EL (cell line): Measurements from ENCODE around the gene SOCS2.
"Not testable (repeated sequence)": the region's sequence is repeated elsewhere in the genome, so short reads cannot be mapped to it uniquely, and the experiment has no call there.

Source experiments
- DNase-seq: peaks from one replicate; pipeline ENCODE4 v3.0.0-alpha.2; 2016

The SOCS2 gene

DNA sequence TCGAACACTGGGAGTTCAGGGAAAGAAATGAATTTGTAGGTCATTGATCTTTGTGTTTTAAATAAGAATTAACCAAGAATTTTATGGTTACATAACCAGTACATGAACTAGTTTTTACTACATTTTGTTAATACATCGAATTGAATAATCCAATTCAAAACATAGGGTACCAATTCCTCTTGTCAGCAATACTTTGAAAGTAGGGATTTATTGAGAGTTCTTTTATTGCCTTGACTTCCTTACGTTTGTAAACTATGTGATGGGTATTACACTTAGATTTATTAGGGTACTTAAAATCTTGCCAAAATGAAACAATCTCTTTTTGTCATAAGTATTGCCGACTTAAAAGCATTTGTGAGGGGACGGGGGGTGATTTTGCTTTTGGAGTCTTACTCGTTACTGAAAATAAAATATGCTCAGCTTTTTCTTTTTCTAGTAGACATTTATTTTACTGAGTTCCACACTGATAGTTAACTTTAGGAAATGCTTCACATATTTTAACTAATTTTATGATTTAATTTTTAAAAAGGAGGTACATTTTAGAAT, 22.4 kb downstream of the SOCS2 start:
- no peak for DNase-seq

DNA sequence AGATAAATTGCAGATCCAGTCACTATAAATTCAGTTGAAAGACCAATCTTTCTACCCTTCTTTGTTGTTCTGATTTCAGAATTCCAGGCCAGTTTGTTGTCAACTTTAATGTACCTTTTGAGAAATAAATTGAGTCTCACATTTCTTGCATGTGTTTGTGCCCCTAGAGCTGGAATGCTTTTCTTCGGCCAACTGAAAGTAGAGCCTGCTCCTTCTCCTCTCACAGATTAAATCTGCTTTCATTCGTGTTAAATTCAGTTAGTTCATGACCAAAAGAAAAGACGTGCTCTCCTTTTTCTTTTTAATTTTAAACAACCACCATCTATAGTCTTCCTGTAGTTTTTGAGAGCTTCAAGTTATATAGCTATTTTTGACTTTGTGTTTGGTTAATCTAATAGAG, 22.9 kb downstream of the SOCS2 start:
- DNase-seq, result no peak

DNA sequence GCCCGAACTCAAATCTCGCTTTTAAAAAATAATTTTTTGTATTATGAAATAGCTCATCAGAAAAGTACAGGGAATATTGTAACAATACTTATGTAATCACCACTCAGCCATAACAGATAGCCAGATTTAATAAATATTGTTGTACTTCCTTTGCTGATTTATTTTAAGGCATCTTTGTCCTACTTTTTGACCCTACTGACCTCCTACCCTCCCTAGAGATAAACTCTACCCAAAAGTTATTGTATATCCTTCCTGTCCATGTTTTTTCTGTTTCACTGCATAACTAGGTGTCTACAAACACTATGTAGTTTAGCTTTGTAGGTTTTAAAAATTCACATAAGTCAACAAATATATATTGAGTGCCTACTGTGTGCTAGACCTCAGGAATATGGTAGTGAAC, 25.1 kb downstream of the SOCS2 start:
- DNase-seq, result no peak

DNA sequence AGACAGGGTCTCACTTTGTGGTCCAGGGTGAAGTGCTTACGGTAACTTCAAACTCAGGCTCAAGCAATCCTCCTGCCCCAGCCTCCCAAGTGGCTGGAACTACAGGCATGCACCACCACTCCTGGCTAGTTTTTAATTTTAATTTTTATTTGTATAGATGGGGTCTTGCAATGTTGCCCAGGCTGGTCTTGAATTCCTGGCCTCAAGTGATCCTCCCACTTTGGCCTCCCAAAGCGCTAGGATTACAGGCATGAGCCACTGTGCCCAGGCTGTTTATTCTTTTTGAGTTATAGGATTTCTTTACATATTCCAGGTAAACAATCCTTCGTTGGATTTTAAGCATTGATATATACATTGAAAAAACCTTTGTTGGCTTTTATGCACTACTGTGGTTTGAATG, 26.7 kb downstream of the SOCS2 start:
- no peak for DNase-seq

DNA sequence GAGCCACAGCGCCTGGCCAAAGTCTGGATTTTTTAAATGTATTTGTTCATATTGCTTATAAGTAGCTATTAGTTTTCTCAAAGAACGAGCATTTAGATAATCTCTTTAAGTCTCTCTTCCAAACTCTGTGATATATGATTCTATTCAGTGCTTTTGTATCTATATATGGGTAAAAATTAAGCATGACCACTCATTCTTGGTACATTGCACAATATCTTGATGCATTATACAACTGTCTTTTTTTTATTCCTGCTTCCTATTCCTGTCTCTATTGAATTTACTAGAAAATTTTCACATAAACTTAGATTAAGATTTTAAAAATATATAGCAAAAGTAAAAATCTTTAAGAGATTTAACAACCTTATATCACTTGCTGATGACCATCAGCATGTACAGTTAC, 29.1 kb downstream of the SOCS2 start:
- DNase-seq, result no peak

DNA sequence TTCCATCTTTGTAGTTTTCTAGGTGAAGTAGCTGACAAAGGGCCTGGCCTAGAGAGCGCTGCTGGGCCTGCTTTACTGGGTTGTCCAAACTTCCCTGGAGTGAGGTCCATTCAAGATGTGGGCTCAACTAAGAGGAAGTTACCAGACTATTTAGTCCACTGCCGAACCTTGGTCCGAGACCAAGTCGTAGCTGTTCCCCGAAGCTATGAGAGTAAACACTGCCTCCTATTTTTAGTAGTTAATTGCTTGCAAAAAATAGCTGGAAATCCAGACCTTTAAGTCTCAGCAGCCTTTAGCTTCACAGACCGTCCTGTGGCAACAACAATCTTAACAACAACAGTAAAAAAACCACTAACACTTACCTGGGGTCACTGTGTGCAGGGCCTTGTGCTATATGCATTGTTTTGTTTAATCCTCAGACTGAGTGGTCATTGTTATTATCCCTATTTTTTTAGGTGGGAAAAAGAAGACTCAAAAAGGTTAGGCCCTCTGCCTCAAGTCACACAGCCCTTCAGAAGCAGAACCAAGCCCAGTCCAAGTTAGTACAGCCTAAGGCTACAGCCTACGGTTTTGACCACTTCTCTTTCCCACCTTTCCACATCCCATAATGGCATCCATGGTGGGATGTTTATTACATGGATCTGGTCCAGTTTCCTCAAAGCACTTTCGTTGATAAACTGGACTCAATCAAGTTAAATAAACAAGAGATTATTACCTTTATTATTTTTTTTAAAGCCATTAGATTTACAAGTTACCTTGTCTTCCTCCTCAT, 30.6 kb downstream of the SOCS2 start:
- no peak for DNase-seq

DNA sequence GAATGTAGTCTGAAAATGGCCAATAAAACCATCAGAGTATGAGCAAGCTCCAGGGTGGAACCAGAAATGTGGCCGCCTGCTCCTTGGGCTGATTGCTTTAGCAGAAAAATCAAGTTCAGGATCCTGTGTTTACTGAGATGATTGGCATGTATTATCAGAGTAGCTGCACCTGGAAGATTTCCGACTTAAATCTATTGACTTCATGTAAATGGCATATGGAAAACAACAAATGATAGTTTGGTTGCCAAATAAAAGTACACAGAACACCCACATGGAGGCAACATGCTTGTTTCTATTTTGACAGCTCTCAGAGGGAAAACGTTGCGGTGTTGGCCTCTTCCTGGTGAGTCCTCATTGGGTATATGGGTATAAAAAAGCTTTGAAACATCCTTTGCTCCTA, 31.3 kb downstream of the SOCS2 start:
- no peak for DNase-seq

DNA sequence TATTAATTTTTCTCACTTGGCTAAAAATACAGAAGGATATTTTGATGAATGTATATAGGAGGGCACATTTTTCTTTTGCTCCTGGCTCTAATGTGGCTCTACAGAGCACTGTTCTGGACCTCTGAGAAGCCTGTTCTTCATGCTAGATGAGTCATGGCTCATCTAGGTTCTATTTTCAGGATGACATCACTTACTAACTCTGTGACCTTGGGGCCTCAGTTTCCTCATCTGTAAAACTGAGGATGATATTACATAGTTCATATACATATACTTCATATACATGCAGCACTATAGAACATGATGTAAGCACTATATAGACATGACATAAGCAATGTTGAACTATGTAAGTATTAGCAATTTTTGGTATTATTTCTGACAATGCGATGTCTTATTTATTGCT, 35.8 kb downstream of the SOCS2 start:
- no peak for DNase-seq

DNA sequence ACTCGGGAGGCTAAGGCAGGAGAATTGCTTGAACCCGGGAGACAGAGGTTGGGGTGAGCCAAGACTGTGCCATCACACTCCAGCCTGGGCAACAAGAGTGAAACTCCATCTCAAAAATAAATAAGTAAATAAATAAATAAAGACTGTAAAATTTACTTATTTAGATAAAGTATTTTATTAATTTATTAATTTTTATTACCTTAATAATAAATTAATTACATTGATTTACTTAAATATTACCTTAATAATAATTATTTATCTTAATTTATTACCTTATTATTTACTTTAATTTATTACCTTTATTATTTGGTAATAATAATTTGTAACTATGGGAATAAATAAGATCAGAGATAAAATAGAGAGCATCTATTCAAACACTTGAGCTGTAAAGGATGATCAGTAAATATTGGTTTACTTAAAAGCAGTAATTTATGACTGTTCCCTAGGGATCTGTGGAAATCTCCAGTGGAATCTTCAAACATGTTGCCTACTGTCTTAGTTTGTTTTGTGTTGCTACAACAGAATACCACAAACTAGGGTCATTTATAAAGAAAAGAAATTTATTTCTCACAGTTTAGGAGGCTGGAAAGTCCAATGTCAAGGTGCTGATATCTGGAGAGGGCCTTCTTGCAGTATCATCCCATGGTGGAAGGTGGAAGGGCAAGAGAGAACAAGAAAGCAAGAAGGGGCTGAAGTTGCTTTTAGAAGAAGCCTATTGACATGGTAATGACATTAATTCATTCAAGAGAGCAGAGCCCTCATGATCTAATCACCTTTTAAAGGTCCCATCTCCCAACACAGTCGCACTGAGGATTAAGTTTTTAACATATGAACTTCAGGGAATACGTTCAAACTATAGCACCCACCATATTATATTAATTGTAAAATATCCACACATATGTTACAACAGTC, 37.1 kb downstream of the SOCS2 start:
- DNase-seq, result no peak

DNA sequence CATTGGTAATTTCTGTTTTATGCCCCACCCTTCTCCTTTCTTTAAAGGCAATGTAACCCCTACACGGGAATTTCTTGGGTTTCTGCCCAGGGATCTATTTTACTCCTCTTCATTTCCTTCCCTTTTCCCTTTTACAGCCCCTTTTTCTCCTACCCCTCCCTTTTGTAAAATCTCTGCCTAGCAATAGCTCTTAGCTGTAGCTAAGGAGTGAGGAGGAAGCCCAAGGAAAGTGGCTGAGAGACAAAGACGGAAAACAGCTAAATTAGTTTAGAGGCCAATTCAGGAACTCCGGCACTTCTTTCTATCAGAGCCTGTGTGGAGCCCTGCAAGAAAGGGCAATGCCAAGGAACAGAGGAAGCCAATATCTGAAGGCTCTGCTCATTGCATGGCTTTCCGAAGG, 40.3 kb downstream of the SOCS2 start:
- DNase-seq, result no peak

DNA sequence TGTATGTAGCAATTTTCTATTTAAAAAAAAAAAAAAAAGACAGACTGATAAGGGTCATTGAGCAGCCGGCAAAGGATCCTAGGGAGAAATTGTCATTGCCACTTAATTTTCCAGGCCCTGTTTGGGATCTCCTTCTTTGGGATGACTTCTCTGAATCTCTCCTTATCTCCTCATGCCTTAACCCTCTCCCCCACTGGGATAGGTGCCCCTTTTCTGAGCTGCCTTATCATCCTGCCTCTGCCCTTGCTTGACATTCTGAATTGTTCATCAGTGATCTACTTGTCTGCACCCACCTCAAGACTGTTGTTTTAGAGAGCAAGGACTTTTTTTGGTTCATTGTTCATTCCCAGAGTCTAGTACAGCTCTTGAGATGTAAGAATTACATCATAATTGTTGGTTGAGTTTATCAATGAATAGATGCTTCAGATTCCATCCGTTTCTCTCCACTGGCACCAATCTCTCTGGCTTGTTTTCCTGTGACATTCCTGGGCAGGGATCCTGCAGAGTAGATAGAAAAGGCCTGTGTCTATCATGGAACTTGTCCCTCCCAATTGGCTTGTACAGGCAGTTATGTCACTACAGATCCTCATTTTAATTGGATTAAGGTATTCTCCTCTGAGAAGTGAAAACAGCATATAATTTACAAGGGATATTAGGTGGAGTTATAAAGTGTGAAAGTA, 42.6 kb downstream of the SOCS2 start:
- DNase-seq, result peak; percentile 29

DNA sequence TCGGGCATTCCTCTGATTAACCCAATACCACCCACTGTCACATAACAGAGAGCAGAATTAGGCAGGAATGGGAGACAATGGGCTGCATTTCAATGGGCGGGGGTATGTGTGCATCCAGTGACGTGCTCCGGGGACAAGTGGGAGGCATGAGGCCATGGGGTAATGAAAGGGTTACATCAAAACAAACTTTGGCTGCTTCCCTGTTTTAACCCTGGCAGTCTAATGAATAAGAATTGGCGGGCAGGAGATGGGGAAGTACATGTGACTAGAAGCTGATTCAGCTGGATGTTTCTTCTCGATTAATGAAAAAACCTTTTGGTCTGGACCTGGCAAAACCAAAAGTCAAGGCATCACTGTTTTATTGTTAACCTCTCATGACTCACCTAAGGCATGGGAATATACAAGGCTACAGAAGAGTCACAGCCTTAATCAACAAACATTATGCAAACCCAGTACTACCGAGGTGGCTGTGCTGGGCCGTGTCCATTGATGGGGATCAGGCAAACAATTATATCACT, 44.2 kb downstream of the SOCS2 start:
- peak; percentile 44 for DNase-seq

DNA sequence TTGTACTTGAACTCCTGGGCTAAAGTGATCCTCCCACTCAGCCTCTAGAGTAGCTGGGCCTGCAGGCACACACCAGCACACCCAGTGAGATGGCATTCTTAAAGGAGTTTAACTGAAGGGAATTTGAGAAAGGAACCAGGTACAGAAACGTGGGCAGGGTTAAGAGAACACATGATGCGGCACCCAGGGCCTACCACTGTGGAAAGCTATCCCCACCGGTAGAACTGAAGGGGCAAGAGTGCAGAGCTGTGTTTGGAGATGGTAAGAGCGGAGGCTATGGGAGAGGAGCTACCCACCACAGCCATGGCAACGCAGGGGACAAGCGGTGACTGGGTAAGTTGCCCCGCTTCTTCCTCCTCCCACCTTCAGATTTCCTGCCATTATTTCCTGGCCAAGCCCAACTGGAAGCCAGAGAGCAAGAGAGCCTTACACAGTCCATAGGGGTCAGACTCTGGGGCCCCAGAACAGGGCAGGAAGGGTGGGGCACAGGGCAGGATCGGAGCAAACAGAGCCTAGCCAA, 46.5 kb downstream of the SOCS2 start:
- DNase-seq, result no peak

DNA sequence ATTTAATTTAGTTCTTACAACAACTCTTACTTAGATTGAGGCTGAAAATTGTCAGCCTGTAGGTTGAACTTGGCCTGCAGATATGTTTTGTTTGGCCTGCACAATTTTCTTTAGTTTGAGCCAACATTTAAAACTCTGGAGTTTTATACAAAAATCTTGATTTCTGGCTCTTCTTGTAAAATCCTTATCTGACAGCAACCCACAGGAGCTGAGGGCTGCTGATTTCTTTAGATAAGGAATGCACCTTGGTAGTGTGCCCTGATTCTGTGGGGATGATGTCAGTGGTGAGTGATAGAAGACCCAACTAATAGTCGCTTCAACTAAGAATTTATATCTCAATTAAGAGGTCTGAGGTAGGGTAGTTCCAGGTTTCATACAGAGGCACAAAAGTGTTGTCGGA, 49.5 kb downstream of the SOCS2 start:
- peak; percentile 46 for DNase-seq

DNA sequence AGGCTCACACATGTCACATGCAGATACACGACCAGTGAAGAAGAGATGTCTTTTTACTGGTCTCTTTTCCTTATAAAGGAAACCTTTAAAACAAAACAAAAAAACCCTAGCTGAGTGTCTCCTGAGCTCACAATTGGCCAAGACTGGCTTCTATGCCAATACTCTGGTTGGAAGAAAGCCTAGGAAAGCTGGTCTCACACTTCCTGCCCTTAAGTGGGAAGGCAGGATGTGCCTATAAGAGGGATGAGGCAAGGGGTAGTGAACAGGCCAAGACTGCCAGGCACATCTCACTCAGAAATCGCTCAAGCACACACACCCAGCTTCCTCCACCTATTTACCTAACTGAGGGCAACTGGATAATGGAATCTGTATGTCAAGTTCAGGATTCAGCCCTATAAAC, 50.0 kb downstream of the SOCS2 start:
- peak; percentile 68 for DNase-seq

DNA sequence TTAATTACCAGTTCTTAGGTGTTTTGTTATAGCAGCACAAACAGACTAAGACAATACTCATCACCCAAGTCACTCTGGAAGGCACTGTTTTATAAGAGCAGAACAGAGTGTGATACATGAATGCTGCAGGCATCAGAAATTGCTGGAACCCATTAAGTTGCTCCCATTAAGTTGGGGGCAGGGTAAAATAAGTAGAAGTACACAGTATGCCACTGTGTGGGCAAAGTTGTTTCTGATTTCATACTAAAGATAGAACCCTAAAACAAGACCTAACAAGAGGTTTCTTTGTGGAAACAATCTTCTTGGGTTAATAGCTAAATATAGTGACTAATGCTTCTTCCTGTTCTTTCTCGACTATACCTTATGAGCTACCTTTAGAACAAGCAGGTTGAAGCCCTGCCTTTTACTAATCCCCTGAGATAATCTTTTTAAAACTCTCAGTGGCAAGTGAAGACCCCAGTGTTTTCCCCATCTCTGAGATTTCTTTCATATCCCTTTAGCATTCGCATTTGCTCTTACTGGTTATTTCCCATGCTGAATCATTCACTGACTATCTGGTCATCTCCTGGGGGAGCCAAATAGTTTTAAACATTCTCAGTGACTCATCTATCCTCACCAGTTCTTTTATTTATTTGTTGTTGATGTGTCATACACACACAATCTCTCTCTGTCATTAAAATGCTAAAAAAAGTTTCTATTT, 52.3 kb downstream of the SOCS2 start:
- peak; percentile 96 for DNase-seq

DNA sequence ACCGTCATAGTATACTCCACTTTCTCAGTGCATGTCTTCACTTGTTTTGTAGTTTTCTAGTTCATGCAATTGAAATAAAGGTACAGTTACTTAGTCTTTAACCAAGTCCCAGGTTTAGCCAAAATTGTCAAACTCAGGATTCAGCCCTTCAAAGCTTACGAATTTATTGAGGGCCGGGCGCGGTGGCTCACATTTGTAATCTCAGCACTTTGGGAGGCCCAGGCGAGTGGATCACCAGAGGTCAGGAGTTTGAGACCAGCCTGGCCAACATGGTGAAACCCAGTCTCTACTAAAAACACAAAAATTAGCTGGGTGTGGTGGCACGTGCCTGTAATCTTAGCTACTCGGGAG, 52.8 kb downstream of the SOCS2 start:
- not testable (repeated sequence) for DNase-seq

DNA sequence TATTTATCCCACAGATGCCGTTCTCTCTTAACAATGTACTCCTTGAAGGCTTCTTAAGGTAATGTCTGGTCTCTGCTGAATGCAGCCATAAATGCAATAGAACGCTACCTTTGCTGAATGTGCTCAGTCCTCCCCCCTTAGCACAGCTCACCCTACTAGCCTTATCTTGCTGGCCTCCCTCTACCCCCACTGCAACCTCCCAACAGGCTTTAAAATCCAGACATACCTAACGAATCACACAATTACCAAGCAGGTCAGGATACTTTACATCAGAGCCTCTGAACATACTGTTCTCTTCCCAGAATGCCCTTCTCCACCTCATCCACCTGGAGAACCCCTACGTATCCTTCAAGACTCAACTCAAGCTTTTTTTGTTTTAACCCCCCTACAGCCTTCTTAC, 53.7 kb downstream of the SOCS2 start:
- peak; percentile 12 for DNase-seq
